Right lung (tissue), 5 donors: ENCODE data around the gene TRPM3. TPM values are rescaled to one million over a fixed set of nuclear protein-coding genes. Genes with fewer than 3 reads are reported as not detected.
"Not testable (repeated sequence)": the region's sequence is repeated elsewhere in the genome, so short reads cannot be mapped to it uniquely, and the experiment has no call there.

Source experiments
- DNase-seq, 2 donors: peaks; one replicate each; pipeline ENCODE4 v3.0.0-alpha.2; 2013
- polyA plus RNA-seq, 5 donors: library from polyadenylated mRNA; unstranded; fragments of 120-200 nt; gene quantifications; one replicate each; pipeline versions ENCODE4 v1.2.1 to v1.2.3, GENCODE V29; 2013; ENCODE audit warnings: inconsistent platforms in 1 of 5, low replicate concordance in 1 of 5; ENCODE audit not compliant: insufficient read length in 5 of 5, insufficient read depth in 1 of 5

TRPM3 gene
- polyA plus RNA-seq, 5 donors: 0.45 to 1.7 (median 1.1) TPM

DNA sequence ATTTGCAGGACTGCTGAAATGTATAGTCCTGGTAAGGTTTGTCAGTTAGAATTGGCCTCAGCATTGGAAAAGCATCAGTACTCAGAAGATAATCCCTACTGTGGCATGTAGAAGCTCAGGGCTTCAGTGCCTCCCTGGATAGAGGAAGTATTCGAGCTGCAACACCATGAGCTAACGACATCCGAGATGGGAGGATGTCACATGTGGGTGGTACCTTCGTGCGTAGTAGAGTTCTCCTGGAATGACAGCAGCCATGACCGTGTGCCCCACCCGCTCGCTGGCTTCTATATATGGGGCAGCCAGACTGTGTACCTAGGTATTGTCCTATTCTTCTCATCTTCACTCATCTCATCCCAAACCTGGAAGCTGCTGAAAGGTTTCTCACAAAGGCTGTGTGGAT, 361.2 kb downstream of the TRPM3 start:
- DNase-seq: no peak

DNA sequence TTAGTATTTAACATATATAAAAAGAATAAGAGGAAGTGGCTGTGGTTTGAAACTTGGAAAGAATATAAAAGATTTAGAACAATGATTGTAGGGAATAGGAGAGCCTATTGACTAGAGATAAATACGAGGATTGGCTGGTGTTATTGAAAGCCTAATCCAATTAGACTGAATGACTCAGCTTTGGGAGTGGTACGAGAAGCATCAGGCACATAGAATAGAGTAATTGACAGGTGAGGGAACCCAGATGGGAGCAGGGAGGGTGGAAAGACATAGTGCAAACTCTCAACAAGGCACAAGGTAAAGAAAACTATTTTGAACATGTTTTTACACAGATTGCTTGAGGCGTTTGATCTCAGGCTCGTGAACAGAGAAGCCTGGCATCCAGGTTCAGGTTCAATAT, 368.1 kb downstream of the TRPM3 start:
- no peak for DNase-seq

DNA sequence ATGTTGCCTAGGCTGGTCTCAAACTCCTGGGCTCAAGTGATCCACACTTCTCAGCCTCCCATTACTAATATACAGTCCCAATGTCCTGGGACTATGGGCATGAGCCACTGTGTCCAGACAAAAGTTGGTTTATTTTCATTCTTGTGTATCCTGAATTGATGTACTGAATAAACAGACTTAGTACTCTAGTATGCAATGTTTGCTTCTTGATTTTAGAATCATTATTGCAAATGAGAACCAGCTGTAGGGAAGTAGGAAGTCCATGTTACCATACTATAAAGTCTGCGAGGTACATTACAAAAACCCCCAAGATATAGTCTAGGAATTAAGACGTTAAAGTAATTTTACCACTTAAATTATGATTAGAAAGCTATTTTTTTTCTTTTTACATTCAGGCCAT, 372.4 kb downstream of the TRPM3 start:
- DNase-seq: no peak

DNA sequence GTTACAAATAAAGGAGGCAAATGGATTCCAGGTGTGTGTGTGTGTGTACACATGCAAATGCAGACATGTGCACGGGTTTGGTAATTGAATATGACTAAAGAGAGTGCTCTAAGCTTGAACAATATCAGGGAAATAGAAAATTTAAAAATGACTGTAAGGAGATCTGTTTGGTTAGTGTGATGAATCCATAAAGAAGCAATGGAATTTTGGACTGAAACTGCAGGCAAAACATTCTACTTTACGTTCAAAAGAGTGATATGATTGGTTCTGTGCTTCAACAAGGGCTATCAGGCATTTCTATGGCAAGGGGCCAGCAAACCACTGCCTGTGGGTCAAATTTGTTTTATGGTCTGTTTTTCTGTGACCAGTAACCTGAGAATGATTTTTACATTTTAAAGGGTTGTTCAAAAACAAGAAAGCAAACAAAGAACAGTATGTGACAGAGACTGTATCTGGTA, 374.1 kb downstream of the TRPM3 start:
- DNase-seq: no peak

DNA sequence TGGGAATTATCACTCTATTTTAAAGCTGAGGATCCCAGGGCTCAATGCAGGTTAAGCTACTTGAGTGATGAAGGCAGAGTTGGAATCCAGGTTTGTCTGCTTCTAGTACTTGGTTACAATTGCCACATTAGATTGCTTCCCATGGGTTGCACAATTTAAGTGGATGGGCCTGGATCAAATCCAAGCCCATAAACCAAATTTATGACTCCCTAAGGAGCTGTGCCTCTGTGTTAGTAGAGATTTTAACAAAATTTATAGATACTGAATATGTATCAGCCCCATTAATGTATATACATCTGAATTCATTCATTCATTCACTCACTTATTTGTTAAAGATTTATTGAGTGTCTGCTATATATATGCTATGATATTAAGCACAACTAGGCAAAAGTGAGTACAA, 374.7 kb downstream of the TRPM3 start:
- no peak for DNase-seq

DNA sequence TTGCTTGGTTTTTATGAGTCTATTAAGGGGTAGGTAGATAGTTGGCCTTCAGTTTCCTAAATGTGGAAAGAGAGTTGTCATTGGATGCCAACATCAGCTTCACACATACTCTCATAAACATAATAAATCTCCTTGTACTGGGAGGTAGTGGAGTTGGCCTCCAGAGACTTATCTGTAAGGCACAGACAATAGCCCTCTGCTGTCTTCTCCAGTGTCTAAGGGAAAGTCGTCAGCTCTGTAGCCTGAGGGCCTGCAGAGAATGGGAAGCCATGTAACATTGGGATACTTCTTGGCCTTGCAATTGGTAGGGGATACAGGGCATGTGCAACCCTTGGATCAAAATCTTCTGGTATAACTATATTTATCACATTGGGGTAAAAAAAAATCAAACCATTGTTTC, 375.1 kb downstream of the TRPM3 start:
- DNase-seq: no peak

DNA sequence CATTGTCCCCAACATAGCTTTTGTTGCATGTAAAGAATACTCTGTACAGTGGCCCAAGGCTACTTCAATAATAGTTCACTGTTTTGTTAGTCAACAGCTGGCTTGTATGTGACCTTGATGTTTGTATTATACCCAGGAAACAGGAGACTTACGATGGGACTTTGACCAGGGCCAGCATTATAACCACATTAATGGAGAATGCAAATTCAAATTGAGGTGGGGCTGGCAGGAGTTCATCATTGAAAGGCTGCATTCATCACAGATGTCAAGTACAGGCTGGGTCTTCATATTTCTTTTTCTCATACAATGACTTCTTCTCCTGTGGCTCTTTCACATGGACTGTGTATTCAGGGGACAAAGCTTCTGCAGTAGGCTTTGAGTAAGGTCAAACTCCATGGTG, 396.6 kb downstream of the TRPM3 start:
- DNase-seq: not testable (repeated sequence)

DNA sequence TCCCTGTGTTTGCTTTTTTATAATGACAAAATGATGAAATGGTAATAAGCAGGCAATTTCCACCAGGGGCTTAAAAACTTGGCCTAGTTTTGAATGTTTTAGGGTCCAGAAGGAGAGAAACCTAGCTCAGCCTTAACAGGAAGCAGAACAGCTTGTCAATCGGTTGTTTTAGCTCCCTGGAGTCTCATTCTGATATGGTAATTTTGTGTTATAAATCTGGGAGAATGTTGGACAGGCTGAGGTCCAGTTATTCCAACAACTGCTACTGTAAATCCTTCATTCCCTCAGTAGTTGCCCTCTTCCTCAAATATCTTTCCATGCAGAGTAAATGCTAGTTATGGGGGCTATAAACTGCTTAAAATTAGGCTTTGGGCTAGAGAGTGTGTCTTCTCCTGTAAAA, 397.4 kb downstream of the TRPM3 start:
- not testable (repeated sequence) for DNase-seq

DNA sequence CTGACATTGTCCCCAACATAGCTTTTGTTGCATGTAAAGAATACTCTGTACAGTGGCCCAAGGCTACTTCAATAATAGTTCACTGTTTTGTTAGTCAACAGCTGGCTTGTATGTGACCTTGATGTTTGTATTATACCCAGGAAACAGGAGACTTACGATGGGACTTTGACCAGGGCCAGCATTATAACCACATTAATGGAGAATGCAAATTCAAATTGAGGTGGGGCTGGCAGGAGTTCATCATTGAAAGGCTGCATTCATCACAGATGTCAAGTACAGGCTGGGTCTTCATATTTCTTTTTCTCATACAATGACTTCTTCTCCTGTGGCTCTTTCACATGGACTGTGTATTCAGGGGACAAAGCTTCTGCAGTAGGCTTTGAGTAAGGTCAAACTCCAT, 414.6 kb downstream of the TRPM3 start:
- not testable (repeated sequence) for DNase-seq

DNA sequence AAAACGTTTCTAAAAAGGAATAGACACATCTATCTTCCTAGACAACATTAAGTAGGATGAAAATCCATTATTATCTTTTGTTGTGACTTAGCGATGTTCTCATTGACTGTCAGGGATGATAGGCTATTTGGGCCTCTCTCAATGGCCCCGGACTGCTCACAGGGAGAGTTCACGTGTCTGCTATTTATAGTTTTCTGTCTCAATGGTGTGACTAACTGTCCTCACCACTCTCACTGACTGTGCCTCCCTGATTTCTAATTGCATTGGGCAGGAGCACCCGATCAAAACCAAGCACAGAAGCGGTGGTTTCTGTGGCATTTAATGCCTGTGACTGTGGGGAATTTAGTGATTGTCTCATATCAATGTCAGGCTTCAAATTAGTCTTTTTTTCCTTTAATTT, 420.3 kb downstream of the TRPM3 start:
- DNase-seq: no peak

DNA sequence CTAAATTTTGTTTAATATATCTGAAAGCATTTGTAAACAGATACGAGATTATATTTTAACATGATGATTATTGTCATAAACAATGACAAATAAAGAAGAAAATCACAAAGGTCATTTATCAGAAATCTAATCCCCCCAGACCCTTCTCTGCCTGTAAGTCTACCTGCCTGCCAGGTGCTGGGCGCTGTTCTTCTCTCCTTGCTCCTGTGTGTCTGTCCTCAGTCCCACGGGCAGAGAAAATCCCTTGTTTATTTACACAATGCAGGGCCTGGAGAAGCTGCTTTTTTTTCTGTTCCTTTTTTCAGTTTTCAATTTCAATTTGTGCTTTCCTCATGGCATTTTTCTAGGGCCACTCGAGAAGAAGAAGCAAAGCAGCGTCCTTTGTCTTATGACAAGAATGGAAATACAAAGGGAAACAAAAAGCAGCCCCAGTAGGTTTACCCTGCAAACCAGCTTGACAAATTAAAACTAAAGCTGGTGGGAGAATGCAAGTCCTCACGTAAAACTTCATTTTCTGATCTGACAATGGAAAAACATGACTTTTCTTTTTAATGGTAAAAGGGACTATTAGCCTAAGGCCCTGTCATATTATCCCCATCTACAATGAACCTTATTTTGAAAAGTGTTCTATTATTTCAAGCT, 424.6 kb downstream of the TRPM3 start:
- DNase-seq: no peak

DNA sequence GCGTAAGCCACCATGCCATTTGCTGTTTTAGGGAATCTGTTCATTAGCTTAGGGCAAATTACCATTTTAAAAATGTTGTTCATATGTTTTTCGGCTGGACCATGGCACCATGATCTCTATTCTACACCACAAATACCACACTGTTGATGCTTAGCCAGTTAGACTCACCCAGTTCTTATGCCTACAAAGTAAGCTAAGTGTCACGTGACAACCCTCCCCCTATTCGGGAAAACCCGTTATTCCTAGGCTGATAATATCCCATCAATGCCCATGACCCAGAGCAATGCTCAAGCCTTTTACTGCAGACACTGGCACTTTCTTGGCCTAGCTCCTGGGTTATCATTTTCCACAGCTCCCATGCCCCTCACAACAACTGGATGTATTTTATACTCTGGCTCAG, 426.7 kb downstream of the TRPM3 start:
- no peak for DNase-seq

DNA sequence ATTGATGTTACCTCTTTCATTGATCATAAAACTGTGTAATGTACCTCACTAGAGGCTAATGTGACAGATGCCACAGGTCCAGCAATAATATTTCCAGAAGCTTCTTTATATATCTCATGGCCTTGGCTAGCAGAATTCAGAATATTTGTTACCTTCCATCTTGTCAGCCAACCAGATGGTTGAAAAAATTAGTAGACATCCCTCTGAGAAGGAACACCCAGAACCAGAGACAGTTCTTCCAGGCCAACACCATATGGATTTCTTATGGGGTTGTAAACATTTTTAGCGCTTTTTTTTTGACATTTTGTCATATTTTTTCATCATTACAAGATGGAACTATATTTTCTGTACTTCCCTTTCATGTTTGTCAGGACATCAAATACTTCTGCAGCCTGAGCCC, 428.2 kb downstream of the TRPM3 start:
- no peak for DNase-seq

DNA sequence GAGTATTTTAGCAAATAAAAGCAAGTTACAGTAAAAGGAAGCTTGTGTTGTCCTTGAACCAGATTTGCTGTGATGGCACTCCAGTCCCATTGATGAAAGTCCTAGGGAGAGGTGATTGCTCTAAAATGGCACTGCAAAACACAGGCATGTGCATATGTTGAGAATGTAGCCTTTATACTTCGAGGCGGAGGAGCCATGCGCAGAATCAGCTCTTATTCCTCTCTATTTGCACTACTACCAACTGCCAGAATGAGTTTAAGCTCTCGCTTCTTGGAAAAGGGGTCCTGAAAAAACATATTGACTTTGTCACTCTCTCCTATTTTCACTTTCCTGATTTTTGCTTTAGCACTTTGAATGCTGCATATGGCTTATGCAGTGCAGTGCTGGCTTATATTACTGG, 429.0 kb downstream of the TRPM3 start:
- DNase-seq: no peak

DNA sequence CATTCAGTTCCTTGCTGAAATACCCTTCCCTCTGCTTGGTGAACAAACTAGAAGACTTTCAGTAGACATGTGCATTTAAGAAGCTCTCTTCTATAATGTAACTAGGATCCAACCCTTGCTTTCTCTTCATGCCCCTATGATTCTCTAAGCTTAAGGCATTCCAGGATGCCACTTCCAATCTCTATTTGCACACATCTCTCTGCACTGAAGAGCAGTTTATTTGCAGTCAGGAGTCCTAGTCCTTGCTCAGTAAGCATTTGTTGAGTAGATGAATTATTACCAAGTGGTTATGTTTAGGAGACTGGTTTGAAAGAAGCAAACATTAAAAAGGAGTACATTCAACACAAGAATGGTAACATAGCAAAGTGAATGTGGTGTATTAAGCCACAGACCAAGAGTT, 432.7 kb downstream of the TRPM3 start:
- no peak for DNase-seq

DNA sequence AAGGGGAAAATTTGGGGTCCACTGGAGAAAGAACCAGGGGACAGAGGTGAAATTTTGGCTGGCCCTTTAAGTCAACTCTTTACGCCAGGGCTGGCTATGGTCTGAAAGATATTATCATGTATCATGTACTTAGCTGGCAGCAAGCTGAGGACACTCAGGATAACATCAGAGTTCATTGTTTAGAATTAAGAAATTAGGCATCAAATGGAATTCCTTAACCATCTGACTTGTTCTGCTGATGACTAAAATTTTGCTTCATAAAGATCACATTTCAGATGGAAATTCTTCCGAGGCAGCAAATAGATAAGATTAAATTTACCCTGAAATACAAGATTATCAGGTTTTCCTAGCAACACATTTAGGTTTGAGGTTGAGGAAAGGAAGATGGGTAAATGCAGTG, 437.6 kb downstream of the TRPM3 start:
- no peak for DNase-seq

DNA sequence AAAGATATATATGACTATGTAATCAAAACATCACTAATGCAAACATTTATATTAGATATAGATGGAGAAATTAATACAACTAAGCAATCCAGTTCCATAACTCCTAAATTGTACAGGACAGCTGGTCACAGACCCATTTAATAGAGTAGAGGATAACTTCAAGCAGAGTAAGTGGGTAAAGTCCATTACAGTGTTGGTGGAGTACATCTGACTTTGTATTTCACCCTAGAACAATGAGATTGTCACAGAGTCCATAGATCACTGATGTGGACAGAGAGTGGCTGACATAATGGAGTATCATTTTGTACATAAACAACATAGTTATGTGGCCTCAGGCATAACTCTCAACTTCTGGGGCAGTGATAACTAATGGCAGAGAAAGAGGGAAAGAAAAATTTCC, 439.1 kb downstream of the TRPM3 start:
- DNase-seq: no peak

DNA sequence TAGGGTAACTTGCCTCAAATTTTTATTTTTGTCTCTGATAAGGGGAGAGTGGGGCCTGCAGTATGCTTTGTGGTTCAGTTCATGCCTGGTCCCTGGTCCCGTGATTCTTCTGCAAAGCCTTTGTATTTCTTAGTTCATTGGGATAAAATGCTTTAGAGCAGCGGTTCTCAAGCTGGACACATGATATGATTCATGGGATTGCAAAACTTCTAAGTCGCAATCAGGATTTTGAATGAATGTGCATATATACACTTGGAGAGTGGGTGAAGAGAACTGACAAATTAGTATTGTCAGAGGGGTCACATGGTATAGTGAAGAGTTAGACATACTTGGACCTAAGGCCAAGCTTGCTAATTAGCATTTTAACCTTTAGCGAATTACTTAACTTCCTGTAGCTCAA, 441.6 kb downstream of the TRPM3 start:
- DNase-seq: no peak

DNA sequence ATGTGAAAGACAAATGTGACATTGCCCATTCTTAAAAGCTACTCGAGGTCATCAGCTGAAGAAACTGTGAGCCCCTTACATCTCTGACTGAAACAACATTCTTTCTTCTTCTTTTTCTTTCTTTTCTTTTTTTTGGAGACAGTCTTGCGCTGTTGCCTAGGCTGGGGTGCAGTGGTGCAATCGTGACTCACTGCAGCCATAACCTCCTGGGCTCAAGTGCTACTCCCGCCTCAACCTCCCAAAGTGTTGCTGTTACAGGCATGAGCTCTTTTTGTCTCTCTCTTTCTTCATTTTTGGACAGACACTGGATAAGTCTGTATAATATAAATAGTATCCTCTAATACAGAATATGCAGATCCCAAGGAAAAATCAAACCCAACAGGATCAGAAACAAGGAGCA, 443.3 kb downstream of the TRPM3 start:
- DNase-seq: no peak

DNA sequence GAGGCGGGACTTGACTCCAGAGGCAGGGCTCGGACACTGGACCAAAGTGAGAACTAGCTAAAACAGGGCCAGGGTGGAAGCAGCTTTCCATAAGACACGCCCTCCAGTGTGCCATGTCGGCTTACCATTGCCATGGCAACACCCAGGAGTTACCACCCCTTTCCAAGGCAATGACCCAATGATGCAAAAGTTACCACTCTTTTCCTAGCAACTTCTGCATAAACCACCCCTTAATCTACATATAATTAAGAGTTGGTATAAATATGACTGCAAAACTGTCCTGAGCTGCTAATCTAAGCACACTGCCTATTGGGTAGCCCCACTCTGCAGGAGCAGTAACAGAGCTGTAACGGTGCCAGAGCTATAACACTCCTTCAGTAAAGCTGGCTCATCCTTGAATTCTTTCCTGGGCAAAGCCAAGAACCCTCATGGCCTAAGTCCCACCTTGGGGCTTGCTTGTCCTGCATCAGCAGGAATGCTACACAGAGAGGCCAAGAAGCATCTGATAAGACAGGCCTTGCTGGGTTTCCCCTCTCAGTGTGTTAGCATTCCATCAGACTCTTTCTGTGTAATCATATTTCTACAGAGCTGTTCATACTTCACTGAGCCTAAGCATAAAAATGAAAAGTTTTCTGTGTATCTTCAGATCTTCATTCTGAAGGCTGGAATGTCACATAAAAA, 444.2 kb downstream of the TRPM3 start:
- no peak for DNase-seq

DNA sequence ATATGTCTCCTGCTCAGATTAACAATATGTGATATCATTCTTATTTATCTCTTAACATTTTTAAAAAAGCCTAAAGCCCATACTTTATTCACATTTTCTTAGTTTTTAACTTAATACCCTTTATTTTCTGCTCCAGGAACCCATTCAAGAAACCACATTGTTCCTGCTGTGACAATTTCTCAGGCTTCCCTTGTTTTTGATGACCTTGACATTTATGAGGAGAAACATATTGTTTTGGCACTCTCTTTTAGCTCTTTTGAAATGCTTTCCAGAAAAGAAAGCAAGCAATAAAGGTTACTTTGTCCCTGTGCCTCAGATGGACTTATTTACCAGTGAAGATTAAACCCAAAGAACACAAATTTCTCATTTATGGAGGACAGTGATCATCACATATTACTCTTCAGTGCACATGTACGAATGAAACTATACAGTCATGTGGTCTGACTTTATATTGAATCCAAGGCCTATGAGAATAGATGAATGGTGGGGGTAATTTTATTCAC, 445.5 kb downstream of the TRPM3 start:
- no peak for DNase-seq

DNA sequence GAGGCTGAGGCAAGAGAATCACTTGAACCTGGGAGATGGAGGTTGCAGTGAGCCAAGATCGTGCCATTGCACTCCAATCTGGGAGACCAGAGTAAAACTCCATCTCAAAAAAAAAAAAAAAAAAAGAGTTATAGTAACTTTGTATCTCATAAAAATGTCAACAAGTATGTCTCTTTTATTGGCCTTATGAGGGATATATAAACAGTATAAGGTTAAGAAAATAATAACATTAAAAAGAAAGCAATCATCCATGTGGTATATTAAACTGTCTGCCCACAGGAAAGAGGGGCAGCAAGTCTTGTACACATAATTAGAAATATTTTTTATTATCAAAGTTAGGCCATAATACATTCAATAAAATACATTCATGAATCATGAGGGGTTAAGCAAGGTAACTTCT, 447.6 kb downstream of the TRPM3 start:
- DNase-seq: no peak

DNA sequence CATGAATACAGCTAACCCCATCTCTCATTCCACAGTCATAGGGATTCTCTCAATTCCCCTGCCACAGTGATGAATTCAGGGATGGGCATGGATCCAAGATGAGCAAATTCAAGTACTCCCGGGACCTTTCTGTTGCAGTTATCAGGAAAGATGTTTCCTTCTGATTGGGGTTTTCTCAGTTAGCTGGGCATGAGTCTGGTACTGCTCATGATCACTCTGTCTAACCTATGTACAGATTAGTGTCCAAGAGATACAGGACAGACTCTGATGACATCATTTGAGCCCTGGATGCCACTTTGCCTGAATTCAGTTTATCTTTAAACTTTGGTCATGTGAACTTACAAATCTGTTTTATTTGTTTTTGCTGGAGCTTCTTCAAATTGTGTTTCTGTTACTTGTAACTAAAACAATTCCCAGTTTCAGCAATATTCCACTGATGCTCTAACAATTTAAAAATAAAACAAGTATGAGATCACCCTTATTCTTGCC, 449.2 kb downstream of the TRPM3 start:
- DNase-seq: no peak

DNA sequence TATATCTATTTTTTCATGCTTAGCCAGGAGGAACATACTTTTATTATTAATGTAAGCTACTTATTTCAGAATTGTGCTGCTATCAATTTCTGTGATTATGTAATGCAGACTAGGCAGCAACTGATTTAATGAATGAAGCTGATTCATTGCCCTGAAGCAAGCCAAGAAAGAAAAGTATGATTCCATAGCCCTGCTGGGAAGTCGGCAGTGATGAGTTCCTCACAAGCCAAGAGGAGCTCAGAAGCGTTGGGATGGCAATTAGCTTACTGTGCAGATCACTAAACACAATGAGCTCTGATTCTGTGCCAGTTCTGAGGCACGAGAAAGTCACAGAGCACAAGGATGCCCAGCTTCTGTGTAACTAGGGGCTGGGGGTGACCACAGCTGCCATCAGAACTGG, 452.7 kb downstream of the TRPM3 start:
- no peak for DNase-seq
